B cell (primary cell): ENCODE results near the gene NUCKS1. TPM values are rescaled to one million over a fixed set of nuclear protein-coding genes. Genes with fewer than 3 reads are reported as not detected.

Experiments
- polyA plus RNA-seq: library from polyadenylated mRNA; depleted of rRNA; stranded (reverse); fragments of >200 nt; gene quantifications from 2 replicates; pipeline ENCODE4 v1.2.3, GENCODE V29; 2012
- small RNA-seq: library from RNA; depleted of rRNA; stranded (forward); fragments of <200 nt; gene quantifications from one replicate; pipeline ENCODE3, GENCODE V24; 2012; ENCODE audit warnings: low replicate concordance, low read depth; ENCODE audit not compliant: insufficient read length
- total RNA-seq, 2 donors: library from RNA; stranded (reverse); fragments of 120-200 nt in 1 of 2; gene quantifications; 1 replicate in 1 of 2; 2 replicates in 1 of 2; pipeline versions ENCODE4 v1.2.3 to v1.2.4, GENCODE V29; 2013 to 2022

Gene NUCKS1
- total and polyA plus RNA-seq, 2 donors (not counting 1 experiment from before 2014, with no cell fraction given), result 6.5 to 90.1 TPM

Small RNA genes lying within 50 kb of the gene (small RNA-seq; reads per million reads assigned to genes)
- gene RF00017 (not detected), gene RF00139 (not detected)

Other genes starting within 250 kb of the NUCKS1 start
- 3.7 and 4.7 TPM in 2 replicates for gene CDK18, start 245.5 kb downstream of the NUCKS1 start, total RNA-seq
- 3.8 and 4.4 TPM in 2 replicates for gene CDK18, start 245.5 kb downstream of the NUCKS1 start, polyA plus RNA-seq
- gene ELK4, start 118.2 kb downstream of the NUCKS1 start, total RNA-seq, result 143 and 151 TPM in 2 replicates
- gene ELK4, start 118.2 kb downstream of the NUCKS1 start, polyA plus RNA-seq, result 11.0 and 13.9 TPM in 2 replicates
- 4.7 and 5.0 TPM in 2 replicates for gene SLC45A3, start 69.7 kb downstream of the NUCKS1 start, total RNA-seq
- gene SLC45A3, start 69.7 kb downstream of the NUCKS1 start, polyA plus RNA-seq, result 23.9 and 27.4 TPM in 2 replicates
- gene RAB29, start 25.3 kb upstream of the NUCKS1 start, total RNA-seq, result 59.7 and 61.4 TPM in 2 replicates
- 51.7 and 62.3 TPM in 2 replicates for gene RAB29, start 25.3 kb upstream of the NUCKS1 start, polyA plus RNA-seq
- gene SLC41A1, start 63.0 kb upstream of the NUCKS1 start, total RNA-seq, result 24.2 and 24.7 TPM in 2 replicates
- 15.8 and 20.5 TPM in 2 replicates for gene SLC41A1, start 63.0 kb upstream of the NUCKS1 start, polyA plus RNA-seq
- 2.3 and 3.3 TPM in 2 replicates for gene PM20D1, start 100.0 kb upstream of the NUCKS1 start, total RNA-seq
- gene PM20D1, start 100.0 kb upstream of the NUCKS1 start, polyA plus RNA-seq, result 2.0 and 2.1 TPM in 2 replicates
- gene SLC26A9, start 193.3 kb upstream of the NUCKS1 start, total RNA-seq, result not detected in 2 replicates
- not detected in 2 replicates for gene SLC26A9, start 193.3 kb upstream of the NUCKS1 start, polyA plus RNA-seq